Smooth muscle cell (in vitro differentiated cells): ENCODE results near the gene AGPAT3. TPM values are rescaled to one million over a fixed set of nuclear protein-coding genes. Genes with fewer than 3 reads are reported as not detected.

Source experiments
- DNase-seq: peaks from one replicate; lab custom pipeline; 2025; ENCODE audit not compliant: unreplicated experiment; lab: John Stamatoyannopoulos, UW
- H2AFZ ChIP-seq: fragments of 200-600 bp; sonication (generic); 2 replicates; pipeline ENCODE4 v1.6.0; 2016; ENCODE audit warnings: antibody characterized with exemption, low read depth, mild to moderate bottlenecking
- H3F3A ChIP-seq: fragments of 200-600 bp; sonication (generic); 2 replicates; pipeline ENCODE4 v1.6.0; 2017; ENCODE audit warnings: antibody characterized with exemption, low read depth
- H3K27ac ChIP-seq: fragments of 200-600 bp; sonication (generic); 2 replicates; pipeline ENCODE4 v1.5.1; 2016; ENCODE audit warnings: low read depth, mild to moderate bottlenecking
- H3K27me3 ChIP-seq: fragments of 200-600 bp; sonication (generic); 2 replicates; pipeline ENCODE4 v1.6.1; 2016; ENCODE audit warnings: low read depth, mild to moderate bottlenecking
- H3K36me3 ChIP-seq: fragments of 200-600 bp; sonication (generic); 2 replicates; pipeline ENCODE4 v1.5.1; 2016; ENCODE audit warnings: low read depth
- H3K4me1 ChIP-seq: fragments of 200-600 bp; sonication (generic); 2 replicates; pipeline ENCODE4 v1.5.1; 2016; ENCODE audit warnings: low read depth
- H3K4me2 ChIP-seq: fragments of 200-600 bp; sonication (generic); 2 replicates; pipeline ENCODE4 v1.6.0; 2016; ENCODE audit warnings: mild to moderate bottlenecking
- H3K4me3 ChIP-seq: fragments of 200-600 bp; sonication (generic); 2 replicates; pipeline ENCODE4 v1.5.1; 2016; ENCODE audit warnings: mild to moderate bottlenecking
- H3K79me2 ChIP-seq: fragments of 200-600 bp; sonication (generic); 2 replicates; pipeline ENCODE4 v1.6.0; 2016; ENCODE audit warnings: low read depth, mild to moderate bottlenecking
- H3K9ac ChIP-seq: fragments of 200-600 bp; sonication (generic); 2 replicates; pipeline ENCODE4 v1.6.0; 2016; ENCODE audit warnings: low read depth
- H3K9me3 ChIP-seq: fragments of 200-600 bp; sonication (generic); replicated peaks from 2 replicates; pipeline ENCODE4 v1.5.1; 2016; ENCODE audit warnings: low read depth
- H4K20me1 ChIP-seq: fragments of 200-600 bp; sonication (generic); 2 replicates; pipeline ENCODE4 v1.6.0; 2016; ENCODE audit warnings: low read depth
- WGBS: methylation state at CpG from one replicate; pipeline ENCODE4 v1.1.7; 2016; ENCODE audit warnings: low lambda C conversion rate; 5-methylcytosine and 5-hydroxymethylcytosine counted together
- polyA plus RNA-seq: library from polyadenylated mRNA; unstranded; fragments of >200 nt; fragmentation: Nextera tagmentation; extraction: Ambion mirVana; gene quantifications from 2 replicates; pipeline ENCODE4 v1.2.1, GENCODE V29; 2016
- total RNA-seq: library from RNA; depleted of rRNA; stranded (reverse); fragments of >200 nt; gene quantifications from 2 replicates; pipeline ENCODE4 v1.2.3, GENCODE V29; 2014
- TF ChIP-seq, protein P1 (sequence below): fragments of 200-600 bp; sonication (generic); IDR thresholded peaks from 2 replicates; pipeline ENCODE4 v1.5.1; 2017; ENCODE audit warnings: borderline replicate concordance, mild to moderate bottlenecking, antibody characterized with exemption; ENCODE audit not compliant: insufficient read depth, poor library complexity, severe bottlenecking

Gene AGPAT3
- total and polyA plus RNA-seq, 2 experiments from 2014 or later, result 10.9 to 17.2 TPM

DNA sequence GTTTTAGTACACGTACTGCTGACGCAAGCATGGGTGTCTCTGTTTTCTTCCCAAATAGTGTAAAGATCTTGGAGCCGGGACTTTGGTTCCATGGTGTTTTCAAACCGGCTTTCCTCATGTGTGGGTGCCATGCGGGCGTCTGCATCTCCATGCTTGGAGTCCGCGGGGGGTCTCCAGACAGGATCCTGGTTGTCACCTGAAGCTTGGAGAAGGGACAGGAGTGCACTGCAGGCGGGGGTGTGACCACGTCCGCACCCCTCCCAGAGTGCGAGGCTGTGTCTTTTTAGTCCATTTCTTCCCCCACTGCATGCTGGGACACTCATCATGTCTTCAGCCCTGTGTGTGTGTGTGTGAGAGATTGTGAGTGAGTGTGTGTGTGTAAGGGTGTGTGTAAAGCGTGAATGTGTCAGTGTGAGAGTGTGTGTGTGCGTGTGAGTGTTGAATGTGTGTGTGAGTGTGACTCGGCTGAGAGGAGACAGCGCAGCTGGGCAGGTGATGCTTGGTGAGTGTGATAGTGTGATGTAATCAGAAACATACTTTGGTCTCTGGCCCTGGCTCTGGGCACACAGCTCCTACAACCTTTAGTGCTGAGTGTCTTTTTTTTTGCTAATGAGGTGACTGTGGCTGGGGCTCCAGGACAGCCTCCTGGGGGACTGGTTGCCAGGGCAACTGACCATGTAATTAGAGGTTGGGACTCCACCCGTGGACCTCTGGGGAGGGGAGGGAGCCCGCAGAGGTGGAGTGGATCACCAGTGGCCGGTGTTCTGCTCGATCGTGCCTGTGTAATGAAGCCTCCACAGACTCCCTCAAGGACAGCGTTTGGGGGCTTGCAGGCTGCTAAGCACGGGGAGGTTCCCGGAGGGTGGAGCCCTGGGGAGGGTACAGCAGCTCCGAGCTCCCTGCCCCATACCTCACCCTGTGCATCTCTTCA lies 55.1 kb downstream of the AGPAT3 start:
- Histone ChIP-seq H3K4me1 (peaks cover 24% of the 10 kb centered on the region), H3K9me3 (no peaks in the 10 kb centered on the region), H2AFZ (no peak overlapping the region), H3K4me2 (no peak overlapping the region), H3F3A (no peaks in the 10 kb centered on the region), H3K27me3 (no peaks in the 10 kb centered on the region), H3K79me2 (peaks cover 21% of the 10 kb centered on the region), H3K4me3 (no peak overlapping the region), H4K20me1 (peaks cover 91% of the 10 kb centered on the region), H3K36me3 (no peaks in the 10 kb centered on the region), H3K9ac (no peak overlapping the region), H3K27ac (no peak overlapping the region)
- 84% methylated on average over 25 of the region's 25 CpGs for WGBS
- DNase-seq, result no peak
- TF ChIP-seq, protein P1, sequence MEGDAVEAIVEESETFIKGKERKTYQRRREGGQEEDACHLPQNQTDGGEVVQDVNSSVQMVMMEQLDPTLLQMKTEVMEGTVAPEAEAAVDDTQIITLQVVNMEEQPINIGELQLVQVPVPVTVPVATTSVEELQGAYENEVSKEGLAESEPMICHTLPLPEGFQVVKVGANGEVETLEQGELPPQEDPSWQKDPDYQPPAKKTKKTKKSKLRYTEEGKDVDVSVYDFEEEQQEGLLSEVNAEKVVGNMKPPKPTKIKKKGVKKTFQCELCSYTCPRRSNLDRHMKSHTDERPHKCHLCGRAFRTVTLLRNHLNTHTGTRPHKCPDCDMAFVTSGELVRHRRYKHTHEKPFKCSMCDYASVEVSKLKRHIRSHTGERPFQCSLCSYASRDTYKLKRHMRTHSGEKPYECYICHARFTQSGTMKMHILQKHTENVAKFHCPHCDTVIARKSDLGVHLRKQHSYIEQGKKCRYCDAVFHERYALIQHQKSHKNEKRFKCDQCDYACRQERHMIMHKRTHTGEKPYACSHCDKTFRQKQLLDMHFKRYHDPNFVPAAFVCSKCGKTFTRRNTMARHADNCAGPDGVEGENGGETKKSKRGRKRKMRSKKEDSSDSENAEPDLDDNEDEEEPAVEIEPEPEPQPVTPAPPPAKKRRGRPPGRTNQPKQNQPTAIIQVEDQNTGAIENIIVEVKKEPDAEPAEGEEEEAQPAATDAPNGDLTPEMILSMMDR, result no peak

DNA sequence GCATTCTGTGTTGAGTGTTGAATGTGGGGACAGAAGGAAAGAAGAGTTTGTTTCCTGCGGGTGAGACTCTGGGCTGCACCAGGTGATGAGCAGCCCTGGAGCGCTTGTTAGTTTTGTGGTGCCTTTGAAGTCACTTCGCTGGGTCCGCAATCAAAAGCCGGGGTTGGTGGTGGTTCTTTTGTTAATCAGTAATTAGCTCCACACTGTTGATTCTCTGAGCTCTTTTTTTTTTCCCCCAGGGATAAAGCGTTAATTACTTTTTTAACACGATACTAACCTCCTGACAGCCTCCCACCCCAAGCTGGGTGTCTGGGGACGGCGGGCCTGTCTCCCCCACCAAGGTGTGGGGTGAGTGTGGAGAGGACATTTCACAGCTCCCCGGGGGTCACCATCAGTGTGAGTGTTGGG lies 56.6 kb downstream of the AGPAT3 start:
- no peak overlapping the region for H3K4me3 ChIP-seq
- H3K79me2 ChIP-seq, result peaks cover 11% of the 10 kb centered on the region
- H3K4me2 ChIP-seq, result no peak overlapping the region
- peaks cover 24% of the 10 kb centered on the region for H3K4me1 ChIP-seq
- no peak overlapping the region for H3K9ac ChIP-seq
- TF ChIP-seq, protein P1, result no peak
- no peaks in the 10 kb centered on the region for H3K9me3 ChIP-seq
- H3K27ac ChIP-seq, result no peak overlapping the region
- peaks cover 91% of the 10 kb centered on the region for H4K20me1 ChIP-seq
- H3K36me3 ChIP-seq, result no peaks in the 10 kb centered on the region
- DNase-seq, result no peak
- no peaks in the 10 kb centered on the region for H3F3A ChIP-seq
- WGBS, result 69% methylated on average over 10 of the region's 10 CpGs
- H3K27me3 ChIP-seq, result no peaks in the 10 kb centered on the region
- no peak overlapping the region for H2AFZ ChIP-seq

DNA sequence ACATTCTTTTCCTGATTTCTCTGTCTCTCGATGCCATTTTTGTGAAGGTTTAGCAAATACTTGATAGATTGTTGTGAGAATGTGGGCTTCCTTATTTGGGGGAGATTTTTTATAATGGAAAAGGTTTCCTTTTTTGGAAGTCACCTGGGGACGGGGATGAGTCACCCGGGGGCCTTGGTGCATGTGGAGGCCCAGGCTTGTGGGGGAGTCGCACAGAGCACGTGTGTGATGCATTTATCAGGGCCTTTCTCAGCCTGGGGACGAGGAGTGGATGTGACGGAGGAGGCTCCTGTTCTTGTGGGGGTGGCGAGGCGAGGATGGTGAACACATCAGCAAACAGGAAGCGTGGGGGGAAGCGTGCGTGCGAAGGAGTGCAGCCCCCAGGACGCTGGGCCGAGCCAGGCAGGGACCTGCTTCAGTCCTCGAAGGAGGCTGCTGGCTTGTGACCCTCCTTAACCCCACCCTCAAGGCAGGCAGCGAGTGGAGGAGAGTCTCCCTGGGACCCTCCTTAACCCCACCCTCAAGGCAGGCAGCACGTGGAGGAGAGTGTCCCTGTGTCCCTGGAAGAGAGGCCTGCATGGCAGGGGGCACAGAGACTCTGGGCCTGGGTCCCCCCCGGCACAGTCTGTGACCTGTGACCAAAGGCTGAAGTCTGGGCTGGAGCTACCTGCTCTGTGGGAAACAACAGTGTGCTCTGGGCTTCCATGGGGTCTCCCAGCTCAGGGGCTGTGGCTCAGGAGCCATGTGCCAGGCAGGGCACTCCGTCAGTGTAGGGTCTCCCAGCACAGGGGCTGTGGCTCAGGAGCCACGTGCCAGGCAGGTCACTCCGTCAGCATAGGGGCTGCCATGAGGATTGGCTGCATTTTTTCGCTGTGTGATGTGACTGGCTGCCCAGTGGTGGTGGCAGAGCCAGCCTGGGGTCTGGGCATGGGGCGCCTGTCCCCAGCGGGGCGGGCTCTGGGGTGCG lies 57.2 kb downstream of the AGPAT3 start:
- Histone ChIP-seq H3K4me3 (no peak overlapping the region), H3K4me1 (peaks cover 24% of the 10 kb centered on the region), H4K20me1 (peaks cover 84% of the 10 kb centered on the region), H3F3A (no peaks in the 10 kb centered on the region), H3K79me2 (peaks cover 9% of the 10 kb centered on the region), H3K9me3 (no peaks in the 10 kb centered on the region), H2AFZ (no peak overlapping the region), H3K27ac (no peak overlapping the region), H3K36me3 (no peaks in the 10 kb centered on the region), H3K4me2 (no peak overlapping the region), H3K27me3 (no peaks in the 10 kb centered on the region), H3K9ac (peak overlapping the region; percentile 24)
- WGBS, result 68% methylated on average over 27 of the region's 27 CpGs
- TF ChIP-seq, protein P1, result no peak
- DNase-seq, result no peak
